ENCODE results near the gene LCK. TPM values are rescaled to one million over a fixed set of nuclear protein-coding genes. Genes with fewer than 3 reads are reported as not detected.
"Not testable (repeated sequence)": the region's sequence is repeated elsewhere in the genome, so short reads cannot be mapped to it uniquely, and the experiment has no call there.

Gene LCK
- polyA plus RNA-seq, 3 donors, result 0.15 to 2.2 (median 1.7) TPM

- Histone ChIP-seq H3K4me2 (replicated peaks; ENCODE audit: extremely low read depth, low read length, poor library complexity, severe bottlenecking) (peak within 1 kb of the TSS; percentile 99), H4K20me1 (ENCODE audit: insufficient read depth, low read length) (peaks cover 22% of the 10 kb centered on the region), H3K9me3 (replicated peaks in 1 of 2; ENCODE audit: control insufficient read depth in 1 of 2, insufficient read depth in 1 of 2, low read length in 2 of 2) (no peaks in the 10 kb centered on the region), H2AFZ (ENCODE audit: insufficient read depth, low read depth, low read length, poor library complexity, severe bottlenecking) (peak within 1 kb of the TSS; percentile 98), H3K27ac (ENCODE audit: low read depth in 1 of 2, low read length in 2 of 2) (peak within 1 kb of the TSS; percentile 52 to 88), H3K4me1 (ENCODE audit: control insufficient read depth in 1 of 2, insufficient read depth in 2 of 2, low read length in 2 of 2) (peaks cover 18 to 21% of the 10 kb centered on the region in 2 donors), H3K79me2 (ENCODE audit: insufficient read depth, low read length) (peaks cover 54% of the 10 kb centered on the region), H3K27me3 (ENCODE audit: control insufficient read depth in 2 of 2, insufficient read depth in 2 of 2, low read length in 2 of 2) (no peaks in the 10 kb centered on the region), H3K9ac (ENCODE audit: insufficient read depth, low read length, poor library complexity, severe bottlenecking) (peak within 1 kb of the TSS; percentile 90), H3K36me3 (replicated peaks in 1 of 2; ENCODE audit: control insufficient read depth in 1 of 2, insufficient read depth in 2 of 2, low read length in 2 of 2) (peaks cover 0 to 10% of the 10 kb centered on the region in 2 donors), H3K4me3 (replicated peaks in 1 of 3; ENCODE audit: low read depth in 2 of 3, low read length in 3 of 3) (peak within 1 kb of the TSS; percentile 79 to 96 (median 91))
- DNase-seq, result peak; percentile 95 to 97 (median 96)
- TF ChIP-seq CTCF (IDR thresholded peaks at IDR 0.05), result no peak
- intact Hi-C loops (cut with micrococcal nuclease), result loop anchor here in 1 of 2 donors (1.0 to 10.0 kb wide), 3 partner anchors 43 to 107 kb away; partner anchors contain the start of gene BSDC1
- Mint-ChIP-seq H3K4me1 (peaks cover 40% of the 10 kb centered on the region), H3K9me3 (peaks cover 0 to 5% (median 2%) of the 10 kb centered on the region in 7 donors), H3K27ac (peak within 1 kb of the TSS; percentile 91 to 97 (median 96)), H3K27me3 (ENCODE audit: low read depth in 3 of 3) (peaks cover 0 to 5% (median 4%) of the 10 kb centered on the region in 3 donors), H3K4me3 (peak within 1 kb of the TSS; percentile 100), H3K36me3 (peaks cover 11 to 22% of the 10 kb centered on the region in 2 donors)
- under 1% methylated on average over 56 of the region's 67 CpGs for WGBS (ENCODE audit: insufficient coverage)
Measured at GRCh38 chr1:32291708-32292538, 40.9 kb downstream of the LCK start, which contains the start of gene HDAC1. Gene HDAC1 (plus strand): TSS chr1:32292083. CDS start chr1:32292170, 87 bp downstream.

GRCh38 chr1:32298211-32298610 lies 47.1 kb downstream of the LCK start:
- not testable (repeated sequence) for H3K4me2 ChIP-seq (replicated peaks; ENCODE audit: extremely low read depth, low read length, poor library complexity, severe bottlenecking); H3K4me1 ChIP-seq (ENCODE audit: control insufficient read depth in 1 of 2, insufficient read depth in 2 of 2, low read length in 2 of 2); H3K27ac Mint-ChIP-seq; H3K9me3 ChIP-seq (replicated peaks in 1 of 2; ENCODE audit: control insufficient read depth in 1 of 2, insufficient read depth in 1 of 2, low read length in 2 of 2); H3K9ac ChIP-seq (ENCODE audit: insufficient read depth, low read length, poor library complexity, severe bottlenecking); H2AFZ ChIP-seq (ENCODE audit: insufficient read depth, low read depth, low read length, poor library complexity, severe bottlenecking); DNase-seq; H3K4me3 Mint-ChIP-seq; H3K27me3 ChIP-seq (ENCODE audit: control insufficient read depth in 2 of 2, insufficient read depth in 2 of 2, low read length in 2 of 2); H3K4me3 ChIP-seq (replicated peaks in 1 of 3; ENCODE audit: low read depth in 2 of 3, low read length in 3 of 3); H3K9me3 Mint-ChIP-seq; H3K27ac ChIP-seq (ENCODE audit: low read depth in 1 of 2, low read length in 2 of 2); H3K27me3 Mint-ChIP-seq (ENCODE audit: low read depth in 3 of 3)
- intact Hi-C loops (cut with micrococcal nuclease), result loop anchor here in 1 of 2 donors (10.0 kb wide), 1 partner anchor 113 kb away; no protein-coding TSS in a partner anchor
- Mint-ChIP-seq H3K36me3 (peaks cover 29 to 64% of the 10 kb centered on the region in 2 donors), H3K4me1 (peaks cover 20% of the 10 kb centered on the region)
- Histone ChIP-seq H4K20me1 (ENCODE audit: insufficient read depth, low read length) (peaks cover 73% of the 10 kb centered on the region), H3K79me2 (ENCODE audit: insufficient read depth, low read length) (peaks cover 83% of the 10 kb centered on the region), H3K36me3 (replicated peaks in 1 of 2; ENCODE audit: control insufficient read depth in 1 of 2, insufficient read depth in 2 of 2, low read length in 2 of 2) (peaks cover 15 to 45% of the 10 kb centered on the region in 2 donors)
- WGBS (ENCODE audit: insufficient coverage), result 100% methylated on average over 5 of the region's 16 CpGs
